A673 (cell line): ENCODE data around the gene SMG7. TPM values are rescaled to one million over a fixed set of nuclear protein-coding genes. Genes with fewer than 3 reads are reported as not detected.

ENCODE experiments used
- BruUV-seq: library from RNA; stranded (reverse); fragments of 400-500 nt; replicated peaks from 2 replicates; lab custom pipeline; 2021; lab: Mats Ljungman, UMichigan
- CTCF ChIA-PET: fragments of 300-600 bp; sonication (Branson Sonifier 250); formaldehyde crosslinking; loops from one replicate; lab custom pipeline; 2022; ENCODE audit warnings: antibody characterized with exemption; lab: Charles Lee
- POLR2A ChIA-PET: fragments of 300-600 bp; sonication (Branson Sonifier 250); formaldehyde crosslinking; loops from one replicate; lab custom pipeline; 2022; ENCODE audit warnings: antibody characterized with exemption; ENCODE audit not compliant: low non-redundant PET; lab: Charles Lee
- DNase-seq: peaks from one replicate; pipeline ENCODE4 v3.0.0-alpha.2; 2015; ENCODE audit warnings: low spot score
- H3K27ac ChIP-seq: fragments of 200-600 bp; sonication (generic); 2 replicates; pipeline ENCODE4 v1.5.1; 2016; ENCODE audit warnings: mixed run types, low read depth, mild to moderate bottlenecking, mixed read lengths, antibody characterized with exemption, low read length; ENCODE audit not compliant: poor library complexity, severe bottlenecking
- H3K27me3 ChIP-seq: fragments of 200-600 bp; sonication (generic); replicated peaks from 2 replicates; pipeline ENCODE4 v1.6.1; 2017; ENCODE audit warnings: mixed run types, low read depth, mild to moderate bottlenecking, mixed read lengths, antibody characterized with exemption, low read length; ENCODE audit not compliant: insufficient read depth, poor library complexity
- H3K36me3 ChIP-seq: fragments of 200-600 bp; sonication (generic); 2 replicates; pipeline ENCODE4 v1.6.1; 2016; ENCODE audit warnings: mixed run types, mild to moderate bottlenecking, mixed read lengths, antibody characterized with exemption, low read length; ENCODE audit not compliant: insufficient read depth, poor library complexity, severe bottlenecking
- H3K4me1 ChIP-seq: fragments of 200-600 bp; sonication (generic); 2 replicates; pipeline ENCODE4 v1.6.1; 2017; ENCODE audit warnings: mixed run types, mild to moderate bottlenecking, mixed read lengths, antibody characterized with exemption, low read length; ENCODE audit not compliant: insufficient read depth, poor library complexity, severe bottlenecking
- H3K4me3 ChIP-seq: fragments of 200-600 bp; sonication (generic); 2 replicates; pipeline ENCODE4 v1.5.1; 2016; ENCODE audit warnings: low read depth, mixed run types, mild to moderate bottlenecking, mixed read lengths, low read length; ENCODE audit not compliant: poor library complexity, severe bottlenecking
- H3K9me3 ChIP-seq: fragments of 200-600 bp; sonication (generic); 2 replicates; pipeline ENCODE4 v1.6.1; 2016; ENCODE audit warnings: mixed run types, low read depth, mild to moderate bottlenecking, mixed read lengths, antibody characterized with exemption, low read length; ENCODE audit not compliant: poor library complexity, severe bottlenecking
- CTCF ChIP-seq: fragments of 300-800, 200-600 bp; sonication (generic); conservative IDR thresholded peaks from 2 replicates; pipeline ENCODE4 v1.5.1; 2017; ENCODE audit warnings: low read depth, mild to moderate bottlenecking, antibody characterized with exemption, low read length, moderate library complexity, mixed read lengths
- EZH2 ChIP-seq: fragments of 200-600 bp; sonication (generic); IDR thresholded peaks from 2 replicates; pipeline ENCODE4 v1.6.1; 2017; ENCODE audit warnings: borderline replicate concordance, low read depth, mild to moderate bottlenecking, mixed read lengths, antibody characterized with exemption, low read length; ENCODE audit not compliant: poor library complexity, severe bottlenecking
- intact Hi-C: fragments of 100-400 bp; cut with micrococcal nuclease; formaldehyde crosslinking; loops from one replicate; pipeline ENCODE4 v1.10.0; 2022; ENCODE audit not compliant: unreplicated experiment
- total RNA-seq: library from RNA; stranded (reverse); gene quantifications from 2 replicates; pipeline ENCODE4 v1.2.3, GENCODE V29; 2021

Gene SMG7
- total RNA-seq, 1 experiment from 2014 or later: 90.7 TPM

DNA sequence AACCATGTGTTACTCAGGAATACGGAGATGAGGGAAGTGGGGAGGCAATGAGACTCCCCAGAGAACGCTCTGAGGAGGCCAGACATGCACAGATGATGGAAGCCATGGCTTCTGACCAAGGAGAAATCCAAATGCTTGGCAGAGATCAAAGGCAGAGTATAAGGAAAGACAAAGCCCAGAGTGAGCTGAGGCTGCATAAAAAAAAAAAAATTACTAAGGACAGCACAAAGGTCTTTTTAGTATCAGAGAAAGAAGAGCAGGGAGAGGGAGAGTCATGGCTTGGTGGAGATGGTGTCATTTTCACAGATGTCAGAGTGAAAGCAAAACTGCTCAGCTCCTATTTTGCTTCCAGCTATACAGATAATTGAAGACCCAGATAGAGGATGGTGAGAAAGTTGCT, 126.1 kb downstream of the SMG7 start:
- Histone ChIP-seq H3K36me3 (no peaks in the 10 kb centered on the region), H3K9me3 (no peaks in the 10 kb centered on the region), H3K27ac (no peak overlapping the region), H3K4me3 (no peak overlapping the region), H3K27me3 (no peaks in the 10 kb centered on the region), H3K4me1 (no peaks in the 10 kb centered on the region)
- BruUV-seq: no TSS peak
- no peak for DNase-seq
- intact Hi-C loops: no loop called here
- CTCF ChIA-PET: no interaction called here
- no peak for TF ChIP-seq CTCF
- no peak for TF ChIP-seq EZH2
- POLR2A ChIA-PET: interaction anchor here (0.6 to 0.7 kb wide), 2 partner anchors 268 to 344 kb away, joined by 7 to 10 read pairs; no protein-coding TSS in a partner anchor

DNA sequence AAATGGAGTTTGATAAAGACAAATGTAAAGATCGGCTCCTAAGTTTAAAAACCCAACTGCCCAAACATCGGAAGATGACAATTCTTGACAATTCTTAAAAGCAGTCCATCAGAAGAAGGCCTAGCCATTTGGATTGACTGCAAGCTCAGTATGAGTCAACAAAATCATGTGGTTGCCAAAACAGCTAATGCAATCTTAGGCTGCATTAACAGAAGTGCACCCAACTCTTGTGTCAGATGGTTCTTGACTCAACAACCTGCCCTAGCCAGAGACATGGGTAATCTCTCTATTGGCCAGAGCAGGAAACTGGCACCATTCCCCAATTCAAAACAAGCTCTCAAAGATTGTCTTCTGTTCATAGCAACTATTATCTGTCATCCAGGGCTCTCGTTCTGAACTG, 127.8 kb downstream of the SMG7 start:
- Histone ChIP-seq H3K4me3 (no peak overlapping the region), H3K27ac (no peak overlapping the region), H3K9me3 (no peaks in the 10 kb centered on the region), H3K27me3 (no peaks in the 10 kb centered on the region), H3K4me1 (no peaks in the 10 kb centered on the region), H3K36me3 (no peaks in the 10 kb centered on the region)
- ChIA-PET POLR2A (no interaction called here), CTCF (no interaction called here)
- TF ChIP-seq CTCF (no peak), EZH2 (no peak)
- BruUV-seq: no TSS peak
- DNase-seq: no peak
- intact Hi-C loops: no loop called here

DNA sequence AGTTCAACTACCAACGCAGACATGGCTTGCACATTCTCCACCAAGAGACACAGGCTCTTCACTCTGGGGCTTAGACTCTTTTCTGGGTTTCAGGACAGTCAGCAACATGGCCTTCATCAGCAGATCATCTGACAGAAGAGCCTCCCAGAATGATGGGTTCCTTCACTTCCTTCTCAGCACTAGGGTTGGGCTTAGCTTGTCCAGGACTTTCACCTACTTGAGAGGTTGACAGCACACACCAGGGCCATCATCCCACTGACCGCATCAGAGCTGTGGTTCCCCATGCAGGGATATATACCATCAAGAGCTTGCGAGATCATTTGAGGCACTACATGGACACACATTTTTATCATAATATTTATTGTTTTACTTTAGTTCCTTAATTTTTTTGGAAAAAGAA, 128.3 kb downstream of the SMG7 start:
- Histone ChIP-seq H3K27ac (no peak overlapping the region), H3K4me3 (no peak overlapping the region), H3K27me3 (no peaks in the 10 kb centered on the region), H3K4me1 (no peaks in the 10 kb centered on the region), H3K9me3 (no peaks in the 10 kb centered on the region), H3K36me3 (no peaks in the 10 kb centered on the region)
- no peak for TF ChIP-seq CTCF
- no peak for TF ChIP-seq EZH2
- intact Hi-C loops: no loop called here
- POLR2A ChIA-PET: no interaction called here
- no TSS peak for BruUV-seq
- DNase-seq: no peak
- CTCF ChIA-PET: no interaction called here
